Amygdala (tissue), 56 donors: ENCODE results near the gene NKD2.

Experiments used
- DNase-seq, 56 donors: peaks; one replicate each; lab custom pipeline; 2025; lab: John Stamatoyannopoulos, UW

Gene NKD2

DNA sequence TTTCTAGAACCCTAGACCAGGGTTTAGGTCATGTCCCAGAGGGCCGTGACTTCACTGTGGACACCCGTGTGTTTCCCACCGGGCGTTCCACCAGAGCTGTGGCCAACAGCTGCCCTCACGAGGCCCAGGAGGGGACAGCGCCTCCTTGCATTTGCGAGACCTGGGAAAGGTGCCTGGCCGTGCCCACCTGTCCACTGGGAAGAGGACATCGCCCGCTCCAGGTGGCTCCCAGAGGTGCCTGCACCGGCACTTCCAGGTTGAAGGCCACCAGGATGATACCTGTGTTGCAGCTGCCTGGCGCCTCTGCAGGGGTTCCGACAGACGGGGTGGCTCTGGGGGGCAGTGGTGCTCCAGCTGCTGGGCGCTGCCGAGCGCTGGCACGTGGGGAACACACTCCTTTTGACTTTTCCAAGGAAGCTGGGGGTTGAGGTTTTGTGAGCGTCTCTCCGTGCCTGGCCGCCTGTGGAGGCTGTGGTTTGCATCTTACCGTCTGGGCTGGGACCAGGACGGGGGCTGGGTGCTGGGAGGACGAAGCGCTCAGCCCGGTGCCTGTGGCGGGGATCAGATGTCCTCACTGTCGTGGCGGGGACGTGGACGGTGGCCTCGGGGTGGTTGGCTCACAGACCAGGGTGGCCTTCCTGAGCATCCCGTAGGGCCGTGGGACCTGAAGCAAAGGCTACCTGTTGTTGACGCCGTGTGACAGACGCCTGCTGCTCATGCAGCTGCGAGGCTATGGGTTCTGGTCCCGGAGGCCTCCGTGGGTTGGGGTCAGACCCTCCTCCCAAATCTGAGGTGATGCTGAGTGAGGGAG lies 19.2 kb downstream of the NKD2 start:
- no peak for DNase-seq

DNA sequence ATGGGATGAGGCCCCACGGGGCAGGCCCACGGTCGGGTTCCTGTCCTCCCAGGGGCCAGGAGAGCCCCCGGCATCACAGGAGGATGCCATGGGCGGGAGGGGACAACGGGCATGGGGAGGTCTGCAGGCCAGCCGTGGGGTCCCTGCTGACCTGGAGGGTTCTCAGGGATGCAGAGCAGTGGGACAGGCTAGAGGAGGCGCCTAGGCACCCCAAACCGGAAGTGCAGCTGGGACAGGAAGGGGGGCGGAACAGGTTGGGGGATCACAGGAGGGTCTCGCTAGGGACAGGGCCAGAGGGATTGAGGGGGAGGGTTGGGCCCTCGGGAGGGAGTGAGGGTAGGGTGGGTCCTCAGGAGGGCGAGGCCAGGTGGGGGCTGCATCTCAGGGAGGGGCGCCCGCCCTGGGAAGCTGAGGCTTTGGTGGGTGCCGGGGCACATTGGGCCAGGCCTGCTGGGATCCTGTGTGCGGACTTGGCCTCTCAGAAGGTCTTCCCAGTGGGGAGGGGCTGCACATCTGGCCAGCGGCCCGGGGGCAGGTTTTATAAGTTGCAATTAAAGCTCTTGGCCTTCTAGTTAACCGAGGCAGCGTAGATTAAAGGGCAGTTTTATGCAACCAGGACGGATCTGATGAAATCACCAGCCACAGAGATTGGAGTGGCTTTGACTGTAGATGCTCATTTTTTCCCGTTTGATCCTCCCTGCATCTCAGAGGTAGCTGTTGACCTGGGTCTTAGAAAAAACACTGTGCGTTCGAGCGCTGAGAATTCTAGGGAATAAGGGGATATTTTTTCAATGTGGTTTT lies 20.1 kb downstream of the NKD2 start:
- no peak for DNase-seq

DNA sequence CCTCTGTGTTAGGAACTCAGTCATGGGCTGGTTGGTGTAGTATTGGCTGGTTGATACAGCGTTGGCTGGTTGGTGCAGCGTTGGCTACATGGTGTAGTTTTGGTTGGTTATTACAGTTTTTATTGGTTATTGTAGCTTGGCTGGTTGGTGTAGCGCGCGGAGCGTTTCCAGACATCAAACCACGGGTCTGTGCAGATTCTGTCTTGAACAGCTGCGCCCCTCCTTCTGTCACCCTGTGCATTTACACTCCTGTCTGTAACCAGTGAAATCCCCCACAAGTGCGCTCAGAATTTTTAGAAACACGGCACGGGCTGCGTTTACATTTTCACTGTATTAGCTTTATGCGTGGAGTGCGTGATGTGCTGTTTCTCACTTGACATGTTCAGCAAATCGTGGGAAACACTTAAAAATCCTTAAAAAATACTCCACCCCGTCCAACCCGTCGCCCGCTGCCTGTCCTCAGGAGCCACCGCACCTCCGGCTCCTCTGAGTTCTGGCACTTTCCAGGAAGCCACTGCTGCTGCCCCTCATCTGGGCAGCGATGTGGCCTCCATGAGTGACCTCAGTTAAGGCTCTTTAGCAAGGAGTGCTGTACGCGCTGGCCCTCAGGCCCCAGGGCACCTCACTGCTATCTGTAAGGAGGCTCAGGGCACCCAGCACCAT lies 20.8 kb downstream of the NKD2 start:
- no peak for DNase-seq

DNA sequence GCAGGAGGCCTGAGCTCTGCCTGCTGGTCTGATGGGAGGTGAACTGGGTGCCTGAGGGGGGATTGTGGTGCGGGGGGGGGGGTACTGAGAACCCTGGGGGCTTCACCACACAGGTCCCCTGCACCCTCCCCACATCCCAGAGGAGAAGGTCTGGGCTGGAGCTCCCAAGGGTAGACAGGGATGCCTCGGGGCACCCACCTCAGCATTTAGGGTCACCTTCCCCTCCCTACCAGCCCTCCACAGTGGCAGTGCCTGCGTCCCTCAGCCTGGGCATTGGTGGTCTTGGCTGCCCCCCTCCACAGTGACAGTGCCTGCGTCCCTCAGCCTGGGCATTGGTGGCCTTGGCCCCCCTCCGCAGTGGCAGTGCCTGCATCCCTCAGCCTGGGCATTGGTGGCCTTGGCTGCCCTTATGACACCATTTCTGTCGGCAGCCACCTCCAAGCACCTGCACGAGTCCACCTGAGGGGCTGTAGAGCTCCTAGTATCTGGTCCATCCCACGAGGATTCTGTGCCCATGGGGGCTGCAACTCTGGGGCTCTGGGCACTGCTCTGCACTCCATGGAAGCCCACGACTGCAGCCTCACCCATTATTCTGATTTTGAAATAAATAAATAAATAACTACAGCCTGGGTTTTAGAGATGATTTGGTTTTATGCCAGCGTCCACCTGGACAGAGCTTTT lies 21.5 kb downstream of the NKD2 start:
- no peak for DNase-seq

DNA sequence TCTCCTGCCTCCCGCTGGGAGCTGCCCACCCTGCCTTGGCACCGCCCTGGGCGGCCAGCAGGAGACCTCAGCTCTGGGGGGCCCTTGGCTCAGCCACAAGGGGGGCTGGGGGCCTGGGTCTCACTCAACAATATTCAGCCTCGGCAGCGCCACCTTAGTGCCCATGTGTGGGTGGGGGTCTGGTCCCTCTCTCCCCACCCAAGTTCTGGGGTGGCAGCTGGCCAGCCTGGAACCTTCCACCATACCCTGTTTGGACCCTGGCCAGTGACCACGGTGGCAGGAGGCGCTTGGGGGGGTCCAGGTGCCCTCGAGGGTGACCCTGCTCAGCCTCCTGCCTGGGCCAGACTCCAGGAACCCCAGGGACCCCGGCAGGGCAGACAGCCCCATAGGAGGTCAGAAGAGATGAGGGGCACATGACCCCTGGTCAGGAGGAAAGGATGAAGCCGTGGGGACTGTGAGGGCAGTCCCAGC lies 22.2 kb downstream of the NKD2 start:
- DNase-seq, result no peak

DNA sequence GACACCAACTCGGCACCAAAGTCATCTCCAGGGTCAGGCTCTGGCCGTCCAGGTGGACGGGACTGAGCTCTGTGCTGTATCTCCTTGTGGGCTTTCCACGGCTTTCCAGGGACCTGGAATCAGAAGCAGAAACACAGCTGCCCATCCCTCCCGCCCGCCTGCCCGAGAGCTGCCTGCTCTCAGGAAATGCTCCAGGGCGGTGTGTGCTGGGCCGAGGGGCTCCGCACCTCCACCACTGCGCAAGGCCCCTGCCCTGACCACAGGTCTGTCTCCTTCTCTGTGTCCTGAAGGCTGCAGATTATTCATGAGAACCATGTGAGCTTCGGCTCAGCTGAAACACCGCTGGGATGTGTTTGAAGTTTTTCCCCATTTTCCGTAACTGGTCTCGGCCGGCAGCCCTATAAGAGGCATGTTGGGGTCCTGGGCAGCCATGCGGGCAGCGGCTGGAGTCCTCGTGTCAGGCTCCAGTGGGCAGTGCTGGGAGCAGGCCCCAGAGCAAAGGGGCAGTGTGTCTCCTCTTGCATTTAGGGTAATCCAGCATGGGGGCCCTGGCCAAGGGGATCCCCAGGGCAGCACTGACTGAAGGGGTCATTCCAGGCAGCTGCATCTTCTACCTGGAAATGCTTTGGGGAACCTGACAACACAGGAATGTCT lies 22.8 kb downstream of the NKD2 start:
- no peak for DNase-seq

DNA sequence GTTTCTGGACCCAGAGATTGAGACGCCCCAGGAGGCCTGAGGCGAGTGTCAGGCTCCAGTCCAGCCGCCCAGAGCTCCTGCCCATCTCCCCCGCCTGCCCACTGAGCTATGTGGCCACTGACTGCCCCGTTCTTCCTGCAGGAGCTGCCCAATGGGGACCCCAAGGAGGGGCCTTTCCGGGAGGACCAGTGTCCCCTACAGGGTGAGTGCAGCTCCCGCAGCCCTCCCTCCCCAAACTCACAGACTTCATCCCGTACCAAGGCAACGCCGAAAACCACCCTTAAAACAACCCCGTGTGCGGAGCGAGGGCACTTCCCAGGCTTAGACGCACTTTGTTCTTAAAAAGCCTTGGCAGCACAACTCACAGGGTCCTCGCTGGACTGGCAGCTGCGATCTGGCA lies 23.4 kb downstream of the NKD2 start:
- DNase-seq, result no peak

DNA sequence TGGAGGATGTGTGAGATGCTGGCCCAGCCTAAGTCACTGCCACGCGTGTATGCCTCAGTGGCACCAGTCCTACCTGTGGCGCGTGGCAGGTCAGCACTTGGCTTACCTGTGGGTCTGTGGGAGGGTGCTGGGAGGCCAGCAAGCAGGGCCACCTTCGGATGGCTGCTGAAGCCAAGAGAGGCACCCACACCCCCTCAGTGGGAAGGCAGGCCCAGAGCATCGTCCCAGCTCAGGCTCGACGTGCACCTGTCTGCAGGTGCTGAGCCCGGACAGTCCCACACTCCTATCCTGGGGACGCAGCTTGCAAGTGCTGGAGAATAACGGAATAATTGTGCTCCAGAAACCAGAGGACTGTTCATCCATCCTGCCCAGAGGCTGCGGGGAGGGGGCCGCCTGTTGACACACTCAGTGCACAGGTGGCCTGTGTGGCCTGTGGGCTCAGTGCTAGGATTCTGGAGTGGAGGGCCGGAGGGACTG lies 24.0 kb downstream of the NKD2 start:
- no peak for DNase-seq

DNA sequence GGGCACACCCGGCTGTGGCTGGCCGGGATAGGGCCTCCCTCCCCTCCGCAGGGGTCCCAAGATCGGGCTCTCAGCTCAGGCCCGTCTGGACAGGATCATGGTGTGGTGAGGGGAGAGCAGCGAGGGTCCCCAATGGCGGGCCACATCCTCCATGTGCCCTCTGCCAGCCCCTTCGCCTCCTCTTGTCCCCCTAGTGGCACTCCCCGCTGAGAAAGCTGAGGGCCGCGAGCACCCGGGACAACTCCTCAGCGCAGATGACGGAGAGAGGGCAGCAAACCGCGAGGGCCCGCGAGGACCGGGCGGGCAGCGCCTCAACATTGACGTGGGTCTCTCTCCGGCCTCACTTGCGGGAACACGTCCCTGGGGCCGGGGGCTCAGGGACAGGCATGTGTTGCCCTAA lies 24.6 kb downstream of the NKD2 start:
- no peak for DNase-seq

DNA sequence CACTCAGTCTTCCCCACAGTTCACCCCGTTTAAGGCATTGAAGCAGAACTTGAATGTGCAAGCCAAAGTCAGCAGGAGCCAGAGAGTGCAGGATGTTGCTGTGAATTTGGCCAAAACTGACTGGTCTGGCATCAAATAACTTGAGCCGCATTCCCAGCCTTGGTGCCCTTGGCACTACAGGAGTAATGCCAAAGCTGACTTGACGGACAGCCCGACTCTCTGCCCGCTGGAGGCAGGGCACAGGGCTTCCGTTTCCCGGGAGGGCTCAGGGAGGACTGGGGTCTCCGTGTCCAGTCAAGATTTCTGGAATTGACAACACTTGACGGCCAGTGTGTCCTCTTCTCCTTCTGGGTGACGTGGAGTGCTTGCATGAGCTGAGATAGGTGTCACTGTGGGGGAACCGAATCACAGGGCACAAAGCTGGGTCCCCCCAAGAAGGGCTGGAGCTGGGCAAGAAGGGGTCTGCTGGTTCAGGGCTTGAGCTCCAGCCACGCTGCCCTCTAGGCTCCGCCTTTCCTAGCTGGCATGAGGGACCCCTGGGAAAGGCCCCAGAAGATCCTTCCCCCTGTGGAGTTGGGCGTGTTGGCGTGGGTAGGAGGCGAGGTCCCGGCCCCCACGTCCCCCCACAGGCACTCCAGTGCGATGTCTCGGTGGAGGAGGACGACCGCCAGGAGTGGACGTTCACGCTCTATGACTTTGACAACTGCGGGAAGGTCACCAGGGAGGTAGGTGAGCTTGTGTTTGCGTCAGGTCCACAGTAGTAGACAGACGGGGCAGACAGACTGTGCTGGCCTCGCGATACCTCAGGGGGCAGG lies 25.2 kb downstream of the NKD2 start:
- peak in 6 of 56 donors; percentile 8 to 41 (median 20) for DNase-seq

DNA sequence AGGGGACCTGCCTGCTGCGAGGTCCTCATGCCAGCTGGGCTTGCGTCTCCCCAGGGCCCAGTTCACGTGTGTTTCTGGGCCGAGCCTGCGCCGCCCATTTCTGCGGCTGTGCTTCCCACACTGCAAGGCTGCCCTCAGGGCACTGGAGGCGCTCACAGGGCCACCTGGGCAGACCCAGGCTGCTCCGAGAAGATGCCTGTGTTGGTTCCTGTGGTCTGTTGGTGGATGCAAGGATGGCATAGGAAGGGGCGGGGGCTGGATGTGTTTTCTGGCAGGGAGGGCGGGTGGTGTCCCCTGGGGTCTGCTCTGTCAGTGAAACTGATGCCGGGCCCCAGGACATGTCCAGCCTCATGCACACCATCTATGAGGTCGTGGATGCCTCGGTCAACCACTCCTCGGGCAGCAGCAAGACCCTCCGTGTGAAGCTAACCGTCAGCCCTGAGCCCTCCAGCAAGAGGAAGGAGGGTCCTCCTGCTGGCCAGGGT lies 25.9 kb downstream of the NKD2 start:
- no peak for DNase-seq

DNA sequence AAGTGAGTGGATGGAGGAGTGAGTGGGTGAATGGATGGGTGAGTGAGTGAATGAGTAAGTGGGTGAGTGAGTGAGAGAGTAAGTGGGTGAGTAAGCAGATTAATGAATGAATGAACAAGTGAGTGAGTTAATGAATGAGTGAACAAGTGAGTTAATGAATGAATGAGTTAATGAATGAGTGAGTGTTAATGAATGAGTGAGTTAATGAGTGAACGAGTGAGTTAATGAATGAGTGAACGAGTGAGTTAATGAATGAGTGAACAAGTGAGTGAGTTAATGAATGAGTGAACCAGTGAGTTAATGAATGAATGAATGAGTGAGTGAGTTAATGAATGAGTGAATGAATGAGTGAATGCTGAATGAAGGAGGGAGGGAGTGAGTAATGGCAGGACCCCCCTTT lies 26.4 kb downstream of the NKD2 start:
- no peak for DNase-seq

DNA sequence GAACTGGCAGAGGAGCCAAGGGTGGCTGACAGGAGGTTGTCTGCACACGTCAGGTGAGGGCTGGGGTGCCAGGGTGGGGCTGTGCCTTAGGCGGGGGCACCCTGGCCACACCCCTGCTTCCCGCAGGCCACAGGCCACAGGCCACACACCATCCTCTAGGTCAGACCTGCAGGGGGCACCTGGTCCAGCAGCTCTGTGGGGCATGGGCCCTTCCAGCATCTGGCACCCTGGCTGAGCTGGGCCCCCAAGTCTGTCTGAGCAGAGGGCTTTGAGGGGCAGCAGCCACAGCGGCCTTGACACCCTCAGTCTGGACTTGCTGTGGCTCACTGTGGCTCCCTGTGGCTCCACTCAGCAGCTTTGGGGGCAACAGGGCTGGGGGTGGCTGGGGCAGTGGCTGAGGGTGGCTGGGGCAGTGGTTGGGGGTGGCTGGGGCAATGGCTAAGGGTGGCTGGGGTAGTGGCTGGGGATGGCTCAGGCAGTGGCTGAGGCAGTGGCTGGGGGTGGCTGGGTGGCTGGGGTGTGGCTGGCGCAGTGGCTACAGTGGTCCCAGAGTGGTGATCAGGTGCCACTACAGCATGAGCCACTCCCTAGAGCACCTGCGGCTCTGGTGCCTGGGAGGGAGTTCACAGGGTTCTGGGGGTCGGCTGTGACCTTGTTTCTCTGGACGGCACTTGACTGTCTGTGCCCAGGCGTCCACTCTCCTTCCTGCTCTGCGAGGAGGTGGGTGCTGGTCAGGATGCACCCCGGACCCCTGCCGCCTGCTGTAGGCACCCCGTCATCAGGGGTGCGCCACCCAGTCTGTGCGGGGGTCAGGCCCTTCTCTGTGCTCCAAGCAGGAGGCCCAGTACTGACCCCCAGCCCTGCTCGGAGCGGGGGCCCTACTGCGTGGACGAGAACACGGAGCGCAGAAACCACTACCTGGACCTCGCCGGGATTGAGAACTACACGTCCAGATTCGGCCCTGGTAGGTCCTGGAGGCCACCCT lies 27.1 kb downstream of the NKD2 start:
- DNase-seq, result no peak

DNA sequence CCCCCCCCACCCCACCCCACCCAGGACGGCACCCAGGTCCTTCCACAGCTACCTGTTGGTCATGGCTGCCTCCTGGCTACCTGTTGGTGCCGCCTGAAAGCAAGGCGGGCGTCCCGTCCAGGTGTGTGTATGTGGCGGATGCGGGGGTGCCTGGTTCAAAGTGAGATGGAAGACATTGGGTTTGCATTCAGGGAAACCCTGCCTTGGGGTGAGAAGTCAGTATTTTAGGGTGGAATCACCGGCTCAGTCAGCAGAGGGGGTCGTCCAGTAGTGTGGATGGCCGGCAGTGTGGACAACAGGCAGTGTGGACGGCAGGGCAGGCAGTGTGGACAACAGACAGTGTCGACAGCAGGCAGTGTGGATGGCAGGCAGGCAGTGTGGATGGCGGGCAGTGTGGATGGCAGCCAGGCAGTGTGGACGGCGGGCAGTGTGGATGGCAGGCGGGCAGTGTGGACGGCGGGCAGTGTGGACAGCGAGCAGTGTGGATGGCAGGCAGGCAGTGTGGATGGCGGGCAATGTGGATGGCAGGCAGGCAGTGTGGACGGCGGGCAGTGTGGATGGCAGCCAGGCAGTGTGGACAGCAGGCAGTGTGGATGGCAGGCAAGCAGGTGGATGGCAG lies 28.0 kb downstream of the NKD2 start:
- no peak for DNase-seq

DNA sequence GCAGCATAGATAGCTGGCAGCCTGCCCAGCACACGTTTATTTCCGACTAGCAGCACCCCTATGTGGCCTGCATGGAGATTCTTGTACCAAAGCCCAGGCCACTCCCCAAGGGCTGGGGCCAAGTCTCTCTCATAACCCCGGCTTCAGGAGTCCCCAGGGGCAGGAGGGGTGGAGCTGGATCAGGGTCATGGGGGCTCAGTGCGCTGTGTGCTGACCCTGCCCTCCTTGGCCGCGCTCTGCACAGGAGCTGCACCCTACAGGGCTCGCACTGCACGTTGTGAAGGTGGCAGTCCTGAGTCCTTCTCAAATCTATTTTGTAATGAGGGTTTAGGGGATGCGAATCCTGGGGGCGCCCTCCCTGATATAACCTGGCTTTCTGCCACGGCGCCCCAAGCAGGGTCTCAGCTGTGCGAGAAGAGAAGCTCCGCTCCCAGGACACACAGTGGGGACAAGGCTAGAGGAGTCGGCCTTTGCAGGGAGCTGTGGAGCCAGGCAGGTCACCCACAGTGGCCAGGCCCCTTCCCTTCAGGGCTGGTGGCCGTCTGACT lies 28.6 kb downstream of the NKD2 start:
- no peak for DNase-seq

DNA sequence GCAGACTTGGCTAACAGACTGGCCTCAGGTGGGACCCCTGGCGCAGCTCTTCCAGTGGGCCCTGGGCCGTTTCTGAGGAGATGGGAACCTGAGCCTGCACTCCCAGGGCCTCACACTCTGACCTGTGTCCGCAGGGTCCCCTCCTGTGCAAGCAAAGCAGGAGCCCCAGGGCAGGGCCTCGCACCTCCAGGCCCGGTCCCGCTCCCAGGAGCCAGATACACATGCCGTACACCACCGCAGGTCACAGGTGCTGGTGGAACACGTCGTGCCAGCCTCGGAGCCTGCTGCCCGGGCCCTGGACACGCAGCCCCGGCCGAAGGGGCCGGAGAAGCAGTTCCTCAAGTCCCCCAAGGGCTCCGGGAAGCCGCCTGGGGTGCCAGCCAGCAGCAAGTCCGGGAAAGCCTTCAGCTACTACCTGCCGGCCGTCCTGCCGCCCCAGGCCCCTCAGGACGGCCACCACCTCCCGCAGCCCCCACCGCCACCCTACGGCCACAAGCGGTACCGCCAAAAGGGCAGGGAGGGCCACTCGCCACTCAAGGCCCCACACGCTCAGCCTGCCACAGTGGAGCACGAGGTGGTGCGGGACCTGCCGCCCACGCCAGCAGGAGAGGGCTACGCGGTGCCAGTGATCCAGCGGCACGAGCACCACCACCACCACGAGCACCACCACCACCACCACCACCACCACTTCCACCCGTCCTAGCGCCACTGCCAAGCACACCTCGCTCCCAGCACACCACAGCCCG lies 29.2 kb downstream of the NKD2 start:
- DNase-seq, result no peak
